Subcutaneous adipose tissue (tissue), 4 donors: ENCODE data around the gene SGCG. TPM values are rescaled to one million over a fixed set of nuclear protein-coding genes. Genes with fewer than 3 reads are reported as not detected.

ENCODE experiments used
- total RNA-seq, 4 donors: library from RNA; depleted of rRNA; stranded (reverse); fragments of >200 nt; gene quantifications; one replicate each; pipeline ENCODE4 v1.1.0, GENCODE V29; 2016
- TF ChIP-seq, protein P1 (sequence below): fragments of 450-650 bp; IDR thresholded peaks from one replicate; pipeline ENCODE4 v1.5.1; 2016; ENCODE audit warnings: low read depth, mild to moderate bottlenecking, control low read depth, antibody characterized with exemption, moderate library complexity

SGCG gene
- total RNA-seq, 4 donors from 2014 or later: 0.82 to 10.3 (median 5.2) TPM

DNA sequence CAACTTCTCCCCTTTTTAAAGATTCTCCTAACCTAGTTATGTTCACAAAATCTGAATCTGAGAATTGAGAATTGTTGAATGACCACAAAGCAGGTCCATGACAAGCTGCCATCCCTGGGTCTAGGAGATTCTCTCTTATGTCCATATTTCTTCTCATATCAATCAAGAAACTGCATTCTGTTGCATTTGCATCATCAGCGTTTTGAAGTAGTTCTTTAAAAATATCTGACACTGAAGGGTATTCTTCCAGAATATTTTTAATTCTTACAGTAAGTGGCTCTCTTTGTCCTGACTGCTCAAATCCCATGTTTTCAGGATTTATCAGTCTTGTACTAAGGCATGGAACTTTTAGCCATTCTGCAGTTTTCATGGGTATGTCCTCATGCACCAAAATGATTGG, 158.4 kb downstream of the SGCG start:
- TF ChIP-seq, protein P1, sequence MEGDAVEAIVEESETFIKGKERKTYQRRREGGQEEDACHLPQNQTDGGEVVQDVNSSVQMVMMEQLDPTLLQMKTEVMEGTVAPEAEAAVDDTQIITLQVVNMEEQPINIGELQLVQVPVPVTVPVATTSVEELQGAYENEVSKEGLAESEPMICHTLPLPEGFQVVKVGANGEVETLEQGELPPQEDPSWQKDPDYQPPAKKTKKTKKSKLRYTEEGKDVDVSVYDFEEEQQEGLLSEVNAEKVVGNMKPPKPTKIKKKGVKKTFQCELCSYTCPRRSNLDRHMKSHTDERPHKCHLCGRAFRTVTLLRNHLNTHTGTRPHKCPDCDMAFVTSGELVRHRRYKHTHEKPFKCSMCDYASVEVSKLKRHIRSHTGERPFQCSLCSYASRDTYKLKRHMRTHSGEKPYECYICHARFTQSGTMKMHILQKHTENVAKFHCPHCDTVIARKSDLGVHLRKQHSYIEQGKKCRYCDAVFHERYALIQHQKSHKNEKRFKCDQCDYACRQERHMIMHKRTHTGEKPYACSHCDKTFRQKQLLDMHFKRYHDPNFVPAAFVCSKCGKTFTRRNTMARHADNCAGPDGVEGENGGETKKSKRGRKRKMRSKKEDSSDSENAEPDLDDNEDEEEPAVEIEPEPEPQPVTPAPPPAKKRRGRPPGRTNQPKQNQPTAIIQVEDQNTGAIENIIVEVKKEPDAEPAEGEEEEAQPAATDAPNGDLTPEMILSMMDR: no peak

DNA sequence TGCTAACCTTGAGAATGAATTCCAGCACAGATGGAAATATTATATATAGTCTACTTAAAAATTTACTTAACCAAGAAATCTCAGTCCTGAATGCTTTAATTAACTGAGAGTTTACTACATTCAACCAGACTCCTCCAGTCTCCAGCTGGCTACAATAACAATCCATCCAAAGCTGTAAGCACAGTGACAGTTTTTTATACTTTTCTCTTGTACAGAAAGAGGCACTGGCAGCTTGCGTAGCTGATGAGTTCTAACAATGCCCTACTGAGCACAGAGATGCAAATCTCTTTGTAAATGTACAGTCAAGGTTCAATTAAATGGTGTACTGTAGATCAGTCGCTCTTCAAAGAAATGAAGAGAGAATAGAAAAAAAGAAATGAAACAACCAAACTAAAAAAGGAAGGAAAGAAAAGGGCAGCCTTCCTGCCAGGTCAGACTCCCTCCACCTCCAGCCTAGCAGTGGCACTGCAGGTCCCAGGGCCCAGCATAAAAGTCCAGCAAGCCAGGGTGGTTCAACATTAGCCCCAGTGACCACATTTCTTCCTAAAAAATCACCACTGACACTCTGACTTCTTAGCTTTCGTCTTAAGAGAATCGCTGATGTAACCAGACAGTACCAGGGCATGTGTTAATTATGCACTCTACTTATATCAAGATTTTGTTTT, 164.3 kb downstream of the SGCG start:
- TF ChIP-seq, protein P1: no peak

DNA sequence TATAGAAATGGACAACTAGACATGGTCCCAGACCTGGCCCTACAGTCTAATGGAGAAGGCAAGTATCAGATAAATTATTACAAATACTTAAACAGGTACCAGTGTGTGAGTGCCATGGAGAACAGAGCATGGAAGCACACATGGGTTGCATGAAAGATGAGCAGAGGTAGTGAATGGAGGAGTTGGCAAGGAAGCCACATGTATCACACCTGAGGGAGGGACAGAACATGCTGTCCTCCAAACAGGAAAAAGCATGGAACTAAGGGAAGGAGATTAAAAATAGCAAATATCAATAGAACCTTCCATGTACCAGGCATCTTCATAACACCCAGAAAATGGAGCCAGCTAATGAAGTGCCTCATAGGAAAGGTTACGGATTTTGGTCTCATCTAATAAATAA, 166.8 kb downstream of the SGCG start:
- TF ChIP-seq, protein P1: no peak

DNA sequence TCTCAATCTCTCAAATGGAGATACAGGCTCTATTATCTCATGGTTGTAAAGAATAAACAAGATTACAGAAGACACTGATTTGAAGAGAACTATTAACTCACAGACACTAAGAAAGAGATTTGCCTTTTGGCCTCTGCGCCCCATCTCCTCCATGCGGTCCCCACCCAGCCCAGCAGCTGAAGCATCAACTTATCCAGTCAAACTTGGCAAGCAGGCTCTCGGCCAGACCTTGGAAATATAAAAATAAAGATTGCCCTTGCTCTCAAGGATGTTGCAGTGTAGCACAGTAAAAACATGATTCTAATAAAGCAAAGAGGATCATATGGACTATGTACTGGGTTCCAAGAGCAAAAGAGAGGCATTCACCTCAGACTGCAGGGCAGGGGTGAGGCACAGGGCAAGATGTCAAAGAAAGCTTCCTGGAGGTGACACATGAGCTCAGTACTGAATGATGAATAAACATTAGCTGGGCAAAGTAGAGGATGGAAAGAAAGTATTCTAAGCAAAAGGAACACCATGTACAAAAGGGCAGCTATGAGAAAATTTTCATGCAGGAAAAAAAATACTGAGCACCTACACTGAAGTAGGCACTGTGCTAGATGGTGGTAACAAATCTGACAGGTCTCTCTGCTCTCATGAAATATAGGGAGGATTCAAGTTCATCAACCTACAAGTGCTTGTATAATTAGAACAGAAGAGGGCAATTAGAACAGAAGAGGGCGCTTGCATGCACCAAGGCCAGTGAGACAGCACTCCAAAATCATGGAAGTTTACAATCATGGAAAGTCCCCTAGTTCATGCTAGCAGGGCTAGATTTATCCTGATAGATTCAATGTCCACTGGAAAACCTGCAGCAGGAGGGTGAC, 167.7 kb downstream of the SGCG start:
- TF ChIP-seq, protein P1: no peak

DNA sequence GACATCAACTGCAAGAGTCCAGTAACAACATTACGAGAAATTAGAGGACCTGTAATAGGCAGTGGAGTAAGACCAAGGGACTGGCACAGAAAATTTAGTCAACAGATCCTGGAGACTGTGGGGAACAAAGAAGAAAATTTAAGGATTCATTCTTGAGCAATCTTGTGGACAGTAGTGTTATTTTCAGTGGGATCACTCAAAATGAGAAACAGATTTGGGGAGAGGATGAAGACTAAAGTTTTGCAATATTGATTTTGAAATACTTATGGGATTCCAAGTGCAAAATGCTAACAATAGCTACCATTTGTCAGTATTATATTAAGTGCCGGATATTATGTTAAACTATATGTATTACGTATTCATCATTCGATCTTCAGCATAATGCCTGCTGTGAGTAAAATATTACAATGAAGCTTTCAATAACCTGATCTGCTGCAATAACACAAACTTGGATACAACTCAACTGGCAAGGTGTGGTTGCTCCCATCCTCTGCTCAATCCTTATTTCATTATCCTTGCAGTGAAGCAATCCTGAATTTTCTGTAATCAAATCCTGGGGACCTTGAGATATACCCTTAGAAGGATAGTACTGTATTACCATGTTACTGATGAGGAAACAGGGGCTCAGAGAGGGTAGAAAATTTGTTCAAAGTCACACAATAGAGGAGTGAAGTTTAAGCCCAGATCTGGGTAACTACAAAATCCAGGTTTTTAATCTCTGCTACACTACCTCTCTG, 168.6 kb downstream of the SGCG start:
- TF ChIP-seq, protein P1: no peak

DNA sequence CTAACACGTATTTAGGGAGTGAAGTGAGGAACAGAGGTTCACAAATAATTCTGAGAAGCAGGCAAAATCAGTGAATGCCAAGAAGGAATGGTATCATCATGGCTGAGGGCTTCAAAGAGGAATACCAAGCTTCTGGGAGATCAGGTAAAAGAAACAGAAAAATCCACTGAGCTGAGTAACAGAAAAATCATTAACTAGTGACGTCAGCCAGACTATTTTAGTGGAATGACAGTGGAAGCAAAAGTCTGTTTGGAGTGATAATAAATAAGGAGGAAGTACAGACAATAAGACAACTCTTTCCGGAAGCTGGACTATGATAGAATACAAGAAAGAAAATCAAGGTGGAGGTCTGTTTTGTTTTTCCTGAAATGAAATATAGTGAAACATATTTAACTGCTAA, 169.2 kb downstream of the SGCG start:
- TF ChIP-seq, protein P1: no peak

DNA sequence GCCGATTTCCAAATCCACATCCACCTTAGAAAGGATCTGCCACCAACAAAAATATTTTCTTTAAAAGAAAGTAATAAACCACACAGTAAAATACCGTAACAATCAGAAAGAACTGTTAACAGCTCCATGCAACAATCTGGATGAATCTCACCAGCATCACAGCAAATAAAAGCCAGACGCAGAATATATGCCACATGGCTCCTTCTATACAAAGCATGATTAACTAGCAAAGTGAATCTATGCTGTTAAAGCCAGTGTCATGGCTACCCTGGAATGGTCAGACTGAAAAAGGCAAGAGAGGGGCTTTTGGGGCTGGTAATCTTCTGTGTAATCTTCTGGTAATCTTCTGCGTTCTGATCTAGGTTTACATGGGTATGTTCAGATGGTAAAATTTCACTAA, 171.4 kb downstream of the SGCG start:
- TF ChIP-seq, protein P1: no peak
